HG02798 (cell line): ENCODE data around the gene ZNF202.

Experiments used
- ATAC-seq: cut with Tn5 transposase; IDR thresholded peaks from one replicate; pipeline ENCODE4 v1.9.1; 2021; ENCODE audit warnings: mild to moderate bottlenecking; ENCODE audit not compliant: unreplicated experiment, poor library complexity

The ZNF202 gene

GRCh38 chr11:123690485-123690884 is 51.0 kb downstream of the ZNF202 start:
- ATAC-seq: no peak

- no peak for ATAC-seq
Measured at GRCh38 chr11:123684601-123685000, 56.9 kb downstream of the ZNF202 start.

- ATAC-seq: no peak
Measured at GRCh38 chr11:123683428-123684170, 57.9 kb downstream of the ZNF202 start.

GRCh38 chr11:123682696-123683410 is 58.6 kb downstream of the ZNF202 start:
- no peak for ATAC-seq

- no peak for ATAC-seq
Measured at GRCh38 chr11:123681030-123681429, 60.4 kb downstream of the ZNF202 start.

DNA sequence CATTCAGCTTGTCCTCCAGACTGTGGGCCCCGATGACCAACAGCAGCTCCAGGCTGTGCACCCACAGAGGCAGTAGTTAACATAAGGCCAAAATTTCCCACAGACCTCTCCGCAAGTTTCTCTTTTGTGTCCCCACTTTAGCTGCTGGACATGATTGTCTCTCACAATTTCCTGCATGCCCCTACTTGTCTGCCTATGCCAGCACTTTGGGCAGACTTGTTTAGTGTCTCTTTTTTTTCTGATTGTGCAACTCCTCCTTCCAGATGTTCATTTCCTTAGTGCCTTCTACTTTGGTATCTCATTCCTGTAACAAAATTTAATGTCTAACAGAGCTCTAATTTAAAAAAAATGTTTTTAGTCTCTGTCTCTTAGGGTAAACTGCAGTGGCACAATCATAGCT is 63.2 kb downstream of the ZNF202 start:
- no peak for ATAC-seq

- ATAC-seq: no peak
Measured at GRCh38 chr11:123677510-123677909, 64.0 kb downstream of the ZNF202 start.

DNA sequence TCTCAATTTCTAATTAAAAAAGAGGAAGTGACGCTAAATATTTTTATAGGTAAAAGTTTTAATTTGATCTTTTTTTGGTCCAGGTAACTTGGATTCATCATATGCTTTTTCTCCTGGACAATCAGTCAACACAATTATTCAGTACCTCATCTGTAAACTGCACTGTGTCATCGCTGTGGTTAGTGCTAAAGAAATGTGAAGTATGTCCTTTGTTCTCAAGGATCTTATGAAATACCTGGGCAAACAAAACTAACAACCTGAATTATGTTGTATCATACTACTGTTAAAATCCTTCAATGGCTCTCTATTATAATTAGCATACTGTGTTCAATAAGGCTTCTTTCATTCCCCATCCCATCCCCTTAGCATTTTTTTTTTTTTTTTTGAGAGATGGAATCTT is 67.2 kb downstream of the ZNF202 start:
- no peak for ATAC-seq
